ENCODE measurements around the gene CUL4B.
"Not testable (repeated sequence)": the region's sequence is repeated elsewhere in the genome, so short reads cannot be mapped to it uniquely, and the experiment has no call there.

Gene CUL4B

GRCh38 chrX:120485638-120486520, 74.9 kb downstream of the CUL4B start:
- Histone ChIP-seq H3K4me3 (ENCODE audit: low read length in 2 of 2) (peak overlapping the region; percentile 67 to 74), H3K27me3 (ENCODE audit: control insufficient read depth in 2 of 2, insufficient read depth in 2 of 2, low read length in 2 of 2) (no peaks in the 10 kb centered on the region), H3K9ac (ENCODE audit: low read depth in 1 of 2, low read length in 2 of 2) (peak overlapping the region; percentile 61 to 69), H3K27ac (ENCODE audit: low read depth in 2 of 2, low read length in 2 of 2) (peak overlapping the region; percentile 87), H3K9me3 (ENCODE audit: control insufficient read depth in 2 of 2, low read length in 2 of 2) (no peaks in the 10 kb centered on the region), H3K4me1 (ENCODE audit: control insufficient read depth in 2 of 2, insufficient read depth in 2 of 2, low read length in 2 of 2) (no peaks in the 10 kb centered on the region), H3K36me3 (ENCODE audit: control insufficient read depth in 2 of 2, insufficient read depth in 2 of 2, low read length in 2 of 2) (no peaks in the 10 kb centered on the region)

DNA sequence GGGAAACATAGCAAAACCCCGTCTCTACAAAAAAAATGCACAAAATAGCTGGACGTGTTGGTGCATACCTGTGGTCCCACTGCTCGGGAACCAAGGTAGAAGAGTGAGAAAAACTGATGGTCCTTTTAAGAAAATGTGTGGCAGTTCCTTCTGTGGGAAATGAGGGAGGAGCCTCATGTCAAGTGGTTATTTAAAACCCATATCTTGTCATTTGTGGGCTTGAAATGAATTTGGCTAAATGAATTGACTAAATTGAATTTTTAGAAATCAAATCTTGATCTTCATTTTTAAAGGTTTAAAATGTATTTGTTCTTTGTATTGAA, 75.5 kb downstream of the CUL4B start:
- peak overlapping the region; percentile 67 to 74 for H3K4me3 ChIP-seq (ENCODE audit: low read length in 2 of 2)
- no peak overlapping the region for H3K9ac ChIP-seq (ENCODE audit: low read depth in 1 of 2, low read length in 2 of 2)
- H3K4me1 ChIP-seq (ENCODE audit: control insufficient read depth in 2 of 2, insufficient read depth in 2 of 2, low read length in 2 of 2) = no peaks in the 10 kb centered on the region

DNA sequence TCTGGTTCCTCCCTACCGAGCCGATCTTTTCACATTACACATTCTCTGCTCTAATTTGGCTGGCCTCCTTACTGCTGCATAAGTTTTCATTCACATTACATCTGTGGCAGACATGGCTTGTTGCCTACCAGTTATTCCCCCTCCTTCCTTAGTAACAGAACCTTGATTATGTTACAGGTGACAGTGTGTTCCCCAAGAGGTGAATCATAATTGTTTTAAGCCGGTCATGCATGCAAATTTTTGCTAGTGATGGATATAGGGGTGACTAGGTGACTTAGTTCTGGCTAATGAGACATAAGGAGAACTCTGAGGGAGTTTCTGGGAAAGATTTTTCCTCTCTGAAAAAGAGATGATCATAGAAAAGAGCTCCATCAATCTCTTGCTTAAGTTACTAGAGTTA, 83.3 kb downstream of the CUL4B start:
- Histone ChIP-seq H3K9me3 (ENCODE audit: control insufficient read depth in 2 of 2, low read length in 2 of 2) (no peaks in the 10 kb centered on the region), H3K27me3 (ENCODE audit: control insufficient read depth in 2 of 2, insufficient read depth in 2 of 2, low read length in 2 of 2) (no peaks in the 10 kb centered on the region), H3K4me3 (ENCODE audit: low read length in 2 of 2) (no peak overlapping the region), H3K27ac (ENCODE audit: low read depth in 2 of 2, low read length in 2 of 2) (no peak overlapping the region), H3K4me1 (ENCODE audit: control insufficient read depth in 2 of 2, insufficient read depth in 2 of 2, low read length in 2 of 2) (no peaks in the 10 kb centered on the region), H3K36me3 (ENCODE audit: control insufficient read depth in 2 of 2, insufficient read depth in 2 of 2, low read length in 2 of 2) (no peaks in the 10 kb centered on the region), H3K9ac (ENCODE audit: low read depth in 1 of 2, low read length in 2 of 2) (no peak overlapping the region)

More for the DNA sequence above, 75.5 kb downstream of the CUL4B start:
- H3K36me3 ChIP-seq (ENCODE audit: control insufficient read depth in 2 of 2, insufficient read depth in 2 of 2, low read length in 2 of 2) = no peaks in the 10 kb centered on the region
- H3K9me3 ChIP-seq (ENCODE audit: control insufficient read depth in 2 of 2, low read length in 2 of 2) = no peaks in the 10 kb centered on the region
- no peaks in the 10 kb centered on the region for H3K27me3 ChIP-seq (ENCODE audit: control insufficient read depth in 2 of 2, insufficient read depth in 2 of 2, low read length in 2 of 2)
- H3K27ac ChIP-seq (ENCODE audit: low read depth in 2 of 2, low read length in 2 of 2) = peak overlapping the region; percentile 87

GRCh38 chrX:120476714-120477113, 84.0 kb downstream of the CUL4B start:
- H3K27ac ChIP-seq (ENCODE audit: low read depth in 2 of 2, low read length in 2 of 2) = no peak overlapping the region
- no peaks in the 10 kb centered on the region for H3K36me3 ChIP-seq (ENCODE audit: control insufficient read depth in 2 of 2, insufficient read depth in 2 of 2, low read length in 2 of 2)
- no peak overlapping the region for H3K9ac ChIP-seq (ENCODE audit: low read depth in 1 of 2, low read length in 2 of 2)
- no peaks in the 10 kb centered on the region for H3K4me1 ChIP-seq (ENCODE audit: control insufficient read depth in 2 of 2, insufficient read depth in 2 of 2, low read length in 2 of 2)
- H3K9me3 ChIP-seq (ENCODE audit: control insufficient read depth in 2 of 2, low read length in 2 of 2) = no peaks in the 10 kb centered on the region
- H3K4me3 ChIP-seq (ENCODE audit: low read length in 2 of 2) = no peak overlapping the region
- H3K27me3 ChIP-seq (ENCODE audit: control insufficient read depth in 2 of 2, insufficient read depth in 2 of 2, low read length in 2 of 2) = no peaks in the 10 kb centered on the region

- not testable (repeated sequence) for H3K9ac ChIP-seq (ENCODE audit: low read depth in 1 of 2, low read length in 2 of 2); H3K9me3 ChIP-seq (ENCODE audit: control insufficient read depth in 2 of 2, low read length in 2 of 2); H3K4me3 ChIP-seq (ENCODE audit: low read length in 2 of 2); H3K36me3 ChIP-seq (ENCODE audit: control insufficient read depth in 2 of 2, insufficient read depth in 2 of 2, low read length in 2 of 2); H3K27me3 ChIP-seq (ENCODE audit: control insufficient read depth in 2 of 2, insufficient read depth in 2 of 2, low read length in 2 of 2); H3K27ac ChIP-seq (ENCODE audit: low read depth in 2 of 2, low read length in 2 of 2); H3K4me1 ChIP-seq (ENCODE audit: control insufficient read depth in 2 of 2, insufficient read depth in 2 of 2, low read length in 2 of 2)
Observed at GRCh38 chrX:120475447-120475846, 85.3 kb downstream of the CUL4B start.
